Uterus (tissue), 4 donors: ENCODE data around the gene CDC25A. TPM values are rescaled to one million over a fixed set of nuclear protein-coding genes. Genes with fewer than 3 reads are reported as not detected.

Experiments
- DNase-seq, 2 donors: peaks; one replicate each; pipeline ENCODE4 v3.0.0-alpha.2; 2019 to 2020
- H3K27ac ChIP-seq, 2 donors: fragments of 200-600 bp; sonication (generic); 1 replicate in 1 of 2; 2 replicates in 1 of 2; pipeline ENCODE4 v1.5.1; 2016 to 2018
- H3K27me3 ChIP-seq, 2 donors: fragments of 200-600 bp; sonication (generic); one replicate each; pipeline ENCODE4 v1.5.1; 2018 to 2019; ENCODE audit warnings: control low read depth in 1 of 2
- H3K36me3 ChIP-seq, 2 donors: fragments of 200-600 bp; sonication (generic); one replicate each; pipeline ENCODE4 v1.5.1; 2019; ENCODE audit warnings: control low read depth in 1 of 2
- H3K4me1 ChIP-seq, 2 donors: fragments of 200-600 bp; sonication (generic); one replicate each; pipeline ENCODE4 v1.5.1; 2018 to 2019; ENCODE audit warnings: control low read depth in 1 of 2
- H3K4me3 ChIP-seq, 2 donors: fragments of 200-600 bp; sonication (generic); 1 replicate in 1 of 2; 2 replicates in 1 of 2; pipeline ENCODE4 v1.5.1; 2018 to 2019; ENCODE audit warnings: mild to moderate bottlenecking in 1 of 2
- H3K9me3 ChIP-seq, 2 donors: fragments of 200-600 bp; sonication (generic); one replicate each; pipeline ENCODE4 v1.5.1; 2019; ENCODE audit warnings: control low read depth in 1 of 2
- CTCF ChIP-seq, 4 experiments: fragments of 200-600 bp in 2 of 4; fragments of 450-650 bp in 2 of 4; sonication (generic) in 2 of 4; IDR thresholded peaks; one replicate each; pipeline ENCODE4 v1.5.1; 2016 to 2019; ENCODE audit warnings: antibody characterized with exemption in 4 of 4, mild to moderate bottlenecking in 2 of 4, moderate library complexity in 1 of 4
- POLR2A ChIP-seq, 2 donors: fragments of 450-650 bp; IDR thresholded peaks; one replicate each; pipeline ENCODE4 v1.6.1; 2016; ENCODE audit warnings: antibody characterized with exemption in 2 of 2, mild to moderate bottlenecking in 1 of 2, moderate library complexity in 1 of 2
- intact Hi-C: fragments of 100-400 bp; cut with DNase I; formaldehyde crosslinking; loops from one replicate; pipeline ENCODE4 v1.15.1; 2023; ENCODE audit warnings: low total_unique reads
- total RNA-seq, 4 donors: library from RNA; depleted of rRNA in 3 of 4; stranded (reverse); fragments of >200 nt in 3 of 4; gene quantifications; one replicate each; pipeline versions ENCODE4 v1.1.0 to v1.2.4, GENCODE V29; 2014 to 2023
- donor health status: DM: yes; HTN: yes; CAD: no.

CDC25A gene
- total RNA-seq, 4 donors from 2014 or later, result 0.67 to 10.5 TPM; not detected in 2

- no peak overlapping the region for H3K27ac ChIP-seq
- no peak for DNase-seq
- no peak overlapping the region for H3K4me3 ChIP-seq
- H3K4me1 ChIP-seq, result no peaks in the 10 kb centered on the region
- TF ChIP-seq POLR2A (IDR thresholded peaks at IDR 0.05), result no peak
- H3K36me3 ChIP-seq, result no peaks in the 10 kb centered on the region
- intact Hi-C loops, result loop anchor here (10.0 kb wide), 1 partner anchor 321 kb away; no protein-coding TSS in a partner anchor
- H3K9me3 ChIP-seq, result no peaks in the 10 kb centered on the region
- no peaks in the 10 kb centered on the region for H3K27me3 ChIP-seq
Observed at GRCh38 chr3:48156163-48156562, 32.1 kb downstream of the CDC25A start.

- Histone ChIP-seq H3K27ac (no peak overlapping the region), H3K4me1 (no peaks in the 10 kb centered on the region)
- intact Hi-C loops, result loop anchor here (10.0 kb wide), 1 partner anchor 320 kb away; no protein-coding TSS in a partner anchor
Observed at GRCh38 chr3:48155122-48155521, 33.1 kb downstream of the CDC25A start.

GRCh38 chr3:48151807-48152427 lies 36.3 kb downstream of the CDC25A start:
- intact Hi-C loops, result loop anchor here (10.0 kb wide), 1 partner anchor 317 kb away; no protein-coding TSS in a partner anchor
- H3K9me3 ChIP-seq, result no peaks in the 10 kb centered on the region
- no peak overlapping the region for H3K4me3 ChIP-seq
- DNase-seq, result no peak
- TF ChIP-seq POLR2A (IDR thresholded peaks at IDR 0.05) (no peak), CTCF (IDR thresholded peaks at IDR 0.05) (no peak)
- no peaks in the 10 kb centered on the region for H3K4me1 ChIP-seq
- H3K27ac ChIP-seq, result peak overlapping the region in 1 of 2 donors; percentile 51
- H3K36me3 ChIP-seq, result no peaks in the 10 kb centered on the region
- no peaks in the 10 kb centered on the region for H3K27me3 ChIP-seq

More at GRCh38 chr3:48155122-48155521, 33.1 kb downstream of the CDC25A start:
- H3K9me3 ChIP-seq, result no peaks in the 10 kb centered on the region
- TF ChIP-seq POLR2A (IDR thresholded peaks at IDR 0.05), result no peak
- no peak for TF ChIP-seq CTCF (IDR thresholded peaks at IDR 0.05)
- DNase-seq, result no peak
- H3K36me3 ChIP-seq, result no peaks in the 10 kb centered on the region
- H3K27me3 ChIP-seq, result no peaks in the 10 kb centered on the region
- H3K4me3 ChIP-seq, result no peak overlapping the region

GRCh38 chr3:48151058-48151806 lies 37.0 kb downstream of the CDC25A start:
- peak; percentile 54 to 69 for DNase-seq
- Histone ChIP-seq H3K36me3 (no peaks in the 10 kb centered on the region), H3K4me3 (no peak overlapping the region), H3K27ac (peak overlapping the region; percentile 17 to 51), H3K27me3 (no peaks in the 10 kb centered on the region), H3K4me1 (no peaks in the 10 kb centered on the region), H3K9me3 (no peaks in the 10 kb centered on the region)
- intact Hi-C loops, result loop anchor here (10.0 kb wide), 1 partner anchor 316 kb away; no protein-coding TSS in a partner anchor
- TF ChIP-seq POLR2A (IDR thresholded peaks at IDR 0.05) (no peak), CTCF (IDR thresholded peaks at IDR 0.05) (peak; percentile 52 to 84 (median 68))

- no peaks in the 10 kb centered on the region for H3K27me3 ChIP-seq
- intact Hi-C loops, result no loop called here
- no peak for DNase-seq
- TF ChIP-seq POLR2A (IDR thresholded peaks at IDR 0.05) (no peak), CTCF (IDR thresholded peaks at IDR 0.05) (no peak)
- H3K9me3 ChIP-seq, result no peaks in the 10 kb centered on the region
- no peak overlapping the region for H3K27ac ChIP-seq
- no peaks in the 10 kb centered on the region for H3K36me3 ChIP-seq
- no peaks in the 10 kb centered on the region for H3K4me1 ChIP-seq
- no peak overlapping the region for H3K4me3 ChIP-seq
Observed at GRCh38 chr3:48143992-48144391, 44.2 kb downstream of the CDC25A start.
